SK-N-SH (cell line): ENCODE measurements around the gene ATG4B. TPM values are rescaled to one million over a fixed set of nuclear protein-coding genes. Genes with fewer than 3 reads are reported as not detected.
A peak's percentile ranks its signal among the peaks of the same experiment; 100 is the strongest.

Experiments used
- CTCF ChIA-PET: fragments of 300-600, 350-600 bp; formaldehyde crosslinking; extraction: SDS; loops from one replicate; lab custom pipeline; 2021; lab: Yijun Ruan, JAX
- POLR2A ChIA-PET: fragments of 350-600 bp; sonication (Branson Sonifier 250); formaldehyde crosslinking; extraction: SDS; loops from one replicate; lab custom pipeline; 2020; ENCODE audit warnings: antibody characterized with exemption, inconsistent platforms; lab: Yijun Ruan, JAX
- DNase-seq: peaks from one replicate; pipeline ENCODE4 v3.0.0; 2012
- H2AFZ ChIP-seq: fragments of 200-600 bp; sonication (generic); 2 replicates; pipeline ENCODE4 v1.8.1; 2016; ENCODE audit warnings: antibody characterized with exemption, mild to moderate bottlenecking, low read depth
- H3F3A ChIP-seq: fragments of 200-600 bp; sonication (generic); replicated peaks from 2 replicates; pipeline ENCODE3; 2016; ENCODE audit warnings: antibody characterized with exemption, mild to moderate bottlenecking; ENCODE audit not compliant: insufficient read depth
- H3K27ac ChIP-seq, 2 experiments: fragments of 200-500 bp in 1 of 2; fragments of 200-600 bp in 1 of 2; sonication (Bioruptor generic) in 1 of 2; sonication (generic), shearing (Covaris generic) in 1 of 2; 2 replicates each; pipeline versions ENCODE4 v1.5.1 to v1.6.1; 2014 to 2016; ENCODE audit warnings: low read depth in 2 of 2, inconsistent platforms in 1 of 2, low read length in 1 of 2, mild to moderate bottlenecking in 1 of 2, mixed read lengths in 1 of 2
- H3K27me3 ChIP-seq: fragments of 200-600 bp; sonication (generic), shearing (Covaris generic); 2 replicates; pipeline ENCODE4 v1.6.1; 2016; ENCODE audit warnings: mixed run types; ENCODE audit not compliant: insufficient read depth
- H3K36me3 ChIP-seq, 2 experiments: fragments of 200-500 bp in 1 of 2; fragments of 200-600 bp in 1 of 2; sonication (Bioruptor generic) in 1 of 2; sonication (generic) in 1 of 2; replicated peaks in 1 of 2; 2 replicates each; pipeline versions ENCODE3 to v1.5.1; 2014 to 2016; ENCODE audit warnings: low read length in 1 of 2, mild to moderate bottlenecking in 1 of 2; ENCODE audit not compliant: insufficient read depth in 2 of 2, control insufficient read depth in 1 of 2
- H3K4me1 ChIP-seq, 2 experiments: fragments of 200-500 bp in 1 of 2; fragments of 200-600 bp in 1 of 2; sonication (Bioruptor generic) in 1 of 2; sonication (generic), shearing (Covaris generic) in 1 of 2; 2 replicates each; pipeline versions ENCODE4 v1.5.1 to v1.6.1; 2014 to 2016; ENCODE audit warnings: low read depth in 1 of 2, low read length in 1 of 2, mixed run types in 1 of 2; ENCODE audit not compliant: insufficient read depth in 2 of 2, control insufficient read depth in 1 of 2
- H3K4me2 ChIP-seq: fragments of 200-600 bp; sonication (generic), shearing (Covaris generic); 2 replicates; pipeline ENCODE4 v1.6.1; 2017; ENCODE audit warnings: mixed run types
- H3K4me3 ChIP-seq, 2 experiments: fragments of 200-500 bp in 1 of 2; fragments of 200-600 bp in 1 of 2; sonication (Bioruptor generic) in 1 of 2; sonication (generic), shearing (Covaris generic) in 1 of 2; 2 replicates each; pipeline versions ENCODE4 v1.5.1 to v1.8.1; 2014 to 2016; ENCODE audit warnings: low read depth in 2 of 2, inconsistent platforms in 1 of 2, low read length in 1 of 2, mild to moderate bottlenecking in 1 of 2, mixed read lengths in 1 of 2, moderate library complexity in 1 of 2
- H3K79me2 ChIP-seq: fragments of 200-600 bp; sonication (generic); 2 replicates; pipeline ENCODE4 v1.8.1; 2017; ENCODE audit warnings: mild to moderate bottlenecking; ENCODE audit not compliant: insufficient read depth
- H3K9ac ChIP-seq: fragments of 200-600 bp; sonication (generic); 2 replicates; pipeline ENCODE4 v1.6.1; 2017; ENCODE audit warnings: mixed run types
- H3K9me2 ChIP-seq: fragments of 200-600 bp; sonication (generic); 2 replicates; pipeline ENCODE4 v1.6.1; 2017; ENCODE audit warnings: mixed run types
- H3K9me3 ChIP-seq: fragments of 200-600 bp; sonication (generic); 2 replicates; pipeline ENCODE4 v1.6.1; 2017; ENCODE audit warnings: mixed run types, mild to moderate bottlenecking, moderate library complexity
- H4K20me1 ChIP-seq: fragments of 200-600 bp; sonication (generic); 2 replicates; pipeline ENCODE4 v1.6.1; 2017; ENCODE audit warnings: mild to moderate bottlenecking, mixed run types; ENCODE audit not compliant: insufficient read depth
- CHD2 ChIP-seq: fragments of 150-350 bp; IDR thresholded peaks from 2 replicates; pipeline ENCODE4 v1.6.1; 2018; ENCODE audit warnings: low read length; ENCODE audit not compliant: partially characterized antibody
- ELF1 ChIP-seq: IDR thresholded peaks from 2 replicates; pipeline ENCODE4 v1.4.0; 2012
- EZH2phosphoT487 ChIP-seq: fragments of 200-600 bp; sonication (generic); IDR thresholded peaks from 2 replicates; pipeline ENCODE4 v1.6.1; 2017; ENCODE audit warnings: low read depth, mixed run types, mild to moderate bottlenecking, antibody characterized with exemption, moderate library complexity, borderline replicate concordance
- FOXJ3 ChIP-seq: sonication (generic); formaldehyde crosslinking; IDR thresholded peaks from 2 replicates; pipeline ENCODE4 v1.5.1; 2020; ENCODE audit warnings: mild to moderate bottlenecking, missing genetic modification reagents
- MXI1 ChIP-seq: IDR thresholded peaks from 2 replicates; pipeline ENCODE4 v1.6.1; 2012; ENCODE audit warnings: mild to moderate bottlenecking, low read depth, low read length, improper control_type of control experiment
- NFIC ChIP-seq: IDR thresholded peaks from 2 replicates; pipeline ENCODE4 v1.4.0; 2012; ENCODE audit warnings: borderline replicate concordance
- RAD21 ChIP-seq: IDR thresholded peaks from 2 replicates; pipeline ENCODE4 v1.6.1; 2012; ENCODE audit warnings: mild to moderate bottlenecking, low read length
- RCOR1 ChIP-seq: fragments of 150-350 bp; IDR thresholded peaks from 2 replicates; pipeline ENCODE4 v1.6.1; 2017; ENCODE audit warnings: antibody characterized with exemption, low read length
- RFX5 ChIP-seq: IDR thresholded peaks from 2 replicates; pipeline ENCODE4 v1.6.1; 2012; ENCODE audit warnings: mild to moderate bottlenecking, improper control_type of control experiment, low read length
- RXRA ChIP-seq: IDR thresholded peaks from 2 replicates; pipeline ENCODE4 v1.4.0; 2012; ENCODE audit warnings: low read depth, mild to moderate bottlenecking, borderline replicate concordance
- SIN3A ChIP-seq: IDR thresholded peaks from 2 replicates; pipeline ENCODE4 v1.6.1; 2012; ENCODE audit warnings: low read depth, mild to moderate bottlenecking, low read length, moderate library complexity, borderline replicate concordance
- WGBS: methylation state at CpG from one replicate; pipeline ENCODE4 v1.1.6; 2017; ENCODE audit warnings: low lambda C conversion rate; 5-methylcytosine and 5-hydroxymethylcytosine counted together
- polyA plus RNA-seq, 3 experiments: library from polyadenylated mRNA; depleted of rRNA; stranded (reverse); fragments of >200 nt; gene quantifications; 2 replicates each; pipeline ENCODE4 v1.2.3, GENCODE V29; 2012
- TF ChIP-seq, protein P1 (sequence below): IDR thresholded peaks from 2 replicates; pipeline ENCODE4 v1.4.0; 2012; ENCODE audit warnings: low read depth, borderline replicate concordance
- TF ChIP-seq, protein P2 (sequence below): fragments of 150-350 bp; IDR thresholded peaks from 2 replicates; pipeline ENCODE4 v1.6.1; 2016; ENCODE audit warnings: mild to moderate bottlenecking, low read depth, low read length
- TF ChIP-seq, protein P3 (sequence below): IDR thresholded peaks from 2 replicates; pipeline ENCODE4 v1.4.0; 2012; ENCODE audit warnings: low read depth, borderline replicate concordance
- TF ChIP-seq, protein P4 (sequence below): fragments of 150-350 bp; IDR thresholded peaks from 2 replicates; pipeline ENCODE4 v1.6.1; 2017; ENCODE audit warnings: antibody characterized with exemption, low read length, low read depth, borderline replicate concordance
- TF ChIP-seq, protein P5 (sequence below): IDR thresholded peaks from 2 replicates; pipeline ENCODE4; 2012

Gene ATG4B
- polyA plus RNA-seq, 1 of the 3 experiments (the other 2 are of a cell fraction): 107 TPM

DNA sequence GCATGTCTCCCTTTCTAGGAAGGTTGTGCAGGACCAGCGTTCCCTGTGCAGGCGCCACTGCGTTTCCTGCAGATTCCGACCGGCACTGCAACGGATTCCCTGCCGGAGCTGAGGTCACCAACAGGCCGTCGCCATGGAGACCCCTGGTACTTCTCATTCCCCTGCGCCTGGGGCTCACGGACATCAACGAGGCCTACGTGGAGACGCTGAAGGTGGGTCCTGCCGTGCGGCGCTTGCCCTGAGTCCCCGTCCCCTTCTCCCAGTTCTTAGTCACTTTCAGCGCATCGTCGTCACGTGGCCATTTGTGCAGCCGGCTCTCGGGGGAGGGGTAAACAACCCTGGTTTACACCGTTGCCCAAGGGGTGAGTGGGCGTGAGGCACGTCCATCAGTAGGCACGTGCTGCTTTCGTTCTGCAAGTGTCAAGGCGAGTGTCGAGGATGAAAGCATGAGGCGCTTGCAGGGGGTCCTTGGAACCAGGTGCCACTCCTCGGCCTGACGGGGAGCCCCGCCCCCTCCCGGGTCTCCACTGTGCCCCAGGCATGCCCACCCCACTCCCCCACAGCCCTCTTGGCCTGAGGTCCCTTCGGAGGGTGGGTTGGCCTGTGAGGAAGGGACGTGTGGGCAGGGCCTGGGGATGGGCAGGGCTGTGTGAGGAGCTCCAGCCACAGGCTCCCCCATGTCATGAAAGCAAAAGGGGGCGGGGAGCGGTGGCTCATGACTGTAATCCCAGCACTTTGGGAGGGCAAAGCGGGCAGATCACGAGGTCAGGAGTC is 29.3 kb downstream of the ATG4B start:
- Histone ChIP-seq H3K4me3 (no peak overlapping the region; a peak in 1 of 4 replicates), H3F3A (peaks cover 24% of the 10 kb centered on the region), H3K79me2 (no peaks in the 10 kb centered on the region), H3K4me2 (peak overlapping the region; percentile 44; the same call in 1 of the 2 replicates), H3K27ac (peak overlapping the region; percentile 45 to 87; a peak in 3 of 4 replicates), H3K4me1 (peaks cover 10 to 21% of the 10 kb centered on the region in 2 experiments; a peak in 2 of 4 replicates), H4K20me1 (peaks cover 7% of the 10 kb centered on the region), H3K36me3 (peaks cover 10 to 44% of the 10 kb centered on the region in 2 experiments), H2AFZ (no peak overlapping the region), H3K9me2 (no peaks in the 10 kb centered on the region), H3K9ac (no peak overlapping the region), H3K27me3 (no peaks in the 10 kb centered on the region), H3K9me3 (no peaks in the 10 kb centered on the region)
- CTCF ChIA-PET: interaction anchor here (0.8 to 3.3 kb wide), 8 partner anchors 8 to 312 kb away, joined by 3 to 32 read pairs (median 6); partner anchors contain the start of genes DTYMK and ING5
- POLR2A ChIA-PET: interaction anchor here (0.6 kb wide), 1 partner anchor 12 kb away, joined by 3 read pairs; no protein-coding TSS in a partner anchor
- peak; percentile 91 for DNase-seq
- WGBS: 78% methylated on average over 22 of the region's 42 CpGs
- TF ChIP-seq RFX5 (no peak), MXI1 (peak; percentile 82), RAD21 (peak; percentile 33; the same call in 1 of the 2 replicates)
- TF ChIP-seq, protein P1, sequence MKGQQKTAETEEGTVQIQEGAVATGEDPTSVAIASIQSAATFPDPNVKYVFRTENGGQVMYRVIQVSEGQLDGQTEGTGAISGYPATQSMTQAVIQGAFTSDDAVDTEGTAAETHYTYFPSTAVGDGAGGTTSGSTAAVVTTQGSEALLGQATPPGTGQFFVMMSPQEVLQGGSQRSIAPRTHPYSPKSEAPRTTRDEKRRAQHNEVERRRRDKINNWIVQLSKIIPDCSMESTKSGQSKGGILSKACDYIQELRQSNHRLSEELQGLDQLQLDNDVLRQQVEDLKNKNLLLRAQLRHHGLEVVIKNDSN: peak; percentile 66; the same call in 1 of the 2 replicates

DNA sequence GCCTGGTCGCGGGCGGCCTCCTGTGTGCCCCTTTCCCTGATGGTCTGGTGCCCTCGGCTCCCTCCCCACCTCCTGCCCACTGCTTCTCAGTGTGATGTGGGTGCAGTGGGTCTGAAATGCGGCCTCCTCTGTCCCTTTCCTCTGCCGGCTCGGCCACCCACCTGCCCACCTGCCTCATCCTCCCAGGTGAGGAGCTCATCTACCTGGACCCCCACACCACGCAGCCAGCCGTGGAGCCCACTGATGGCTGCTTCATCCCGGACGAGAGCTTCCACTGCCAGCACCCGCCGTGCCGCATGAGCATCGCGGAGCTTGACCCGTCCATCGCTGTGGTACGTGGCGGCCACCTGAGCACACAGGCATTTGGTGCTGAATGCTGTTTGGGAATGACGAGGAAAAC is 30.9 kb downstream of the ATG4B start:
- H3K9me2 ChIP-seq: no peaks in the 10 kb centered on the region
- CTCF ChIA-PET: interaction anchor here (0.7 kb wide), 1 partner anchor 9 kb away, joined by 5 read pairs; no protein-coding TSS in a partner anchor
- H3K4me2 ChIP-seq: no peak overlapping the region
- WGBS: 97% methylated on average over 20 of the region's 21 CpGs
- H2AFZ ChIP-seq: no peak overlapping the region
- H3K4me3 ChIP-seq: no peak overlapping the region
- peaks cover 10 to 21% of the 10 kb centered on the region in 2 experiments; a peak in 2 of 4 replicates for H3K4me1 ChIP-seq
- DNase-seq: no peak
- no peaks in the 10 kb centered on the region for H3K27me3 ChIP-seq
- POLR2A ChIA-PET: no interaction called here
- no peak overlapping the region for H3K9ac ChIP-seq
- peaks cover 9 to 46% of the 10 kb centered on the region in 2 experiments for H3K36me3 ChIP-seq
- H3K9me3 ChIP-seq: no peaks in the 10 kb centered on the region
- H4K20me1 ChIP-seq: peaks cover 7% of the 10 kb centered on the region
- H3K79me2 ChIP-seq: no peaks in the 10 kb centered on the region
- H3F3A ChIP-seq: peaks cover 19% of the 10 kb centered on the region
- no peak overlapping the region for H3K27ac ChIP-seq
- TF ChIP-seq, protein P2, sequence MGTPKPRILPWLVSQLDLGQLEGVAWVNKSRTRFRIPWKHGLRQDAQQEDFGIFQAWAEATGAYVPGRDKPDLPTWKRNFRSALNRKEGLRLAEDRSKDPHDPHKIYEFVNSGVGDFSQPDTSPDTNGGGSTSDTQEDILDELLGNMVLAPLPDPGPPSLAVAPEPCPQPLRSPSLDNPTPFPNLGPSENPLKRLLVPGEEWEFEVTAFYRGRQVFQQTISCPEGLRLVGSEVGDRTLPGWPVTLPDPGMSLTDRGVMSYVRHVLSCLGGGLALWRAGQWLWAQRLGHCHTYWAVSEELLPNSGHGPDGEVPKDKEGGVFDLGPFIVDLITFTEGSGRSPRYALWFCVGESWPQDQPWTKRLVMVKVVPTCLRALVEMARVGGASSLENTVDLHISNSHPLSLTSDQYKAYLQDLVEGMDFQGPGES: no peak
- TF ChIP-seq RXRA: no peak
- no peak for TF ChIP-seq EZH2phosphoT487
- TF ChIP-seq RCOR1: no peak
- no peak for TF ChIP-seq CHD2
- no peak for TF ChIP-seq ELF1
- TF ChIP-seq, protein P3, sequence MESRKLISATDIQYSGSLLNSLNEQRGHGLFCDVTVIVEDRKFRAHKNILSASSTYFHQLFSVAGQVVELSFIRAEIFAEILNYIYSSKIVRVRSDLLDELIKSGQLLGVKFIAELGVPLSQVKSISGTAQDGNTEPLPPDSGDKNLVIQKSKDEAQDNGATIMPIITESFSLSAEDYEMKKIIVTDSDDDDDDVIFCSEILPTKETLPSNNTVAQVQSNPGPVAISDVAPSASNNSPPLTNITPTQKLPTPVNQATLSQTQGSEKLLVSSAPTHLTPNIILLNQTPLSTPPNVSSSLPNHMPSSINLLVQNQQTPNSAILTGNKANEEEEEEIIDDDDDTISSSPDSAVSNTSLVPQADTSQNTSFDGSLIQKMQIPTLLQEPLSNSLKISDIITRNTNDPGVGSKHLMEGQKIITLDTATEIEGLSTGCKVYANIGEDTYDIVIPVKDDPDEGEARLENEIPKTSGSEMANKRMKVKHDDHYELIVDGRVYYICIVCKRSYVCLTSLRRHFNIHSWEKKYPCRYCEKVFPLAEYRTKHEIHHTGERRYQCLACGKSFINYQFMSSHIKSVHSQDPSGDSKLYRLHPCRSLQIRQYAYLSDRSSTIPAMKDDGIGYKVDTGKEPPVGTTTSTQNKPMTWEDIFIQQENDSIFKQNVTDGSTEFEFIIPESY: no peak
- TF ChIP-seq SIN3A: no peak
- TF ChIP-seq, protein P4, sequence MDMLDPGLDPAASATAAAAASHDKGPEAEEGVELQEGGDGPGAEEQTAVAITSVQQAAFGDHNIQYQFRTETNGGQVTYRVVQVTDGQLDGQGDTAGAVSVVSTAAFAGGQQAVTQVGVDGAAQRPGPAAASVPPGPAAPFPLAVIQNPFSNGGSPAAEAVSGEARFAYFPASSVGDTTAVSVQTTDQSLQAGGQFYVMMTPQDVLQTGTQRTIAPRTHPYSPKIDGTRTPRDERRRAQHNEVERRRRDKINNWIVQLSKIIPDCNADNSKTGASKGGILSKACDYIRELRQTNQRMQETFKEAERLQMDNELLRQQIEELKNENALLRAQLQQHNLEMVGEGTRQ: no peak
- TF ChIP-seq, protein P1: no peak
- no peak for TF ChIP-seq FOXJ3 (CRISPR knock-in tag)
- TF ChIP-seq, protein P5, sequence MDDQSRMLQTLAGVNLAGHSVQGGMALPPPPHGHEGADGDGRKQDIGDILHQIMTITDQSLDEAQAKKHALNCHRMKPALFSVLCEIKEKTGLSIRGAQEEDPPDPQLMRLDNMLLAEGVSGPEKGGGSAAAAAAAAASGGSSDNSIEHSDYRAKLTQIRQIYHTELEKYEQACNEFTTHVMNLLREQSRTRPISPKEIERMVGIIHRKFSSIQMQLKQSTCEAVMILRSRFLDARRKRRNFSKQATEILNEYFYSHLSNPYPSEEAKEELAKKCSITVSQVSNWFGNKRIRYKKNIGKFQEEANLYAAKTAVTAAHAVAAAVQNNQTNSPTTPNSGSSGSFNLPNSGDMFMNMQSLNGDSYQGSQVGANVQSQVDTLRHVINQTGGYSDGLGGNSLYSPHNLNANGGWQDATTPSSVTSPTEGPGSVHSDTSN: no peak
- no peak for TF ChIP-seq NFIC
